Activated CD4-positive, alpha-beta memory T cell treated with anti-CD3 and anti-CD28 coated beads, Interleukin-2, amount 10 ng/mL, durations not matched to agents 7 days and 5 days (primary cell): ENCODE data around the gene ZNF638. TPM values are rescaled to one million over a fixed set of nuclear protein-coding genes. Genes with fewer than 3 reads are reported as not detected.

Experiments used
- CTCF ChIA-PET: fragments of 350-600 bp; sonication (Branson Sonifier 250); formaldehyde crosslinking; loops from one replicate; lab custom pipeline; 2021; ENCODE audit warnings: antibody characterized with exemption, inconsistent platforms; lab: Charles Lee
- POLR2A ChIA-PET: fragments of 350-600 bp; sonication (Branson Sonifier 250); formaldehyde crosslinking; loops from one replicate; lab custom pipeline; 2021; ENCODE audit warnings: antibody characterized with exemption; lab: Charles Lee
- DNase-seq: peaks from one replicate; pipeline ENCODE4 v3.0.0-alpha.2; 2020
- H3K27ac Mint-ChIP-seq: one replicate; pipeline ENCODE4 v1.8.0; 2021; ENCODE audit warnings: mild to moderate bottlenecking, mixed read lengths
- H3K27me3 Mint-ChIP-seq: one replicate; pipeline ENCODE4 v1.8.0; 2021; ENCODE audit warnings: mixed read lengths
- H3K36me3 Mint-ChIP-seq: one replicate; pipeline ENCODE4 v1.8.0; 2021; ENCODE audit warnings: low read depth, mixed read lengths
- H3K4me1 Mint-ChIP-seq: one replicate; pipeline ENCODE4 v1.8.0; 2021; ENCODE audit warnings: mixed read lengths
- H3K4me3 Mint-ChIP-seq: one replicate; pipeline ENCODE4 v1.8.0; 2021; ENCODE audit warnings: mild to moderate bottlenecking, mixed read lengths
- H3K9me3 Mint-ChIP-seq: one replicate; pipeline ENCODE4 v1.8.0; 2021; ENCODE audit warnings: mixed read lengths
- total RNA-seq, 2 experiments: library from RNA; stranded (reverse); gene quantifications; one replicate each; pipeline ENCODE4 v1.2.3, GENCODE V29; 2021

ZNF638 gene
- total RNA-seq, 2 experiments from 2014 or later = 78.6 to 79.3 TPM

GRCh38 chr2:71453404-71454220 is 122.0 kb downstream of the ZNF638 start, which contains the start of gene DYSF:
Gene DYSF (plus strand): TSS chr2:71453561.
- ChIA-PET POLR2A (no interaction called here), CTCF (interaction anchor here (1.0 kb wide), 1 partner anchor 8 kb away, joined by 3 read pairs; no protein-coding TSS in a partner anchor)
- DNase-seq = no peak
- Mint-ChIP-seq H3K9me3 (no peaks in the 10 kb centered on the region), H3K27ac (no peak within 1 kb of the TSS), H3K27me3 (peaks cover 53% of the 10 kb centered on the region), H3K36me3 (no peaks in the 10 kb centered on the region), H3K4me3 (no peak within 1 kb of the TSS), H3K4me1 (peaks cover 19% of the 10 kb centered on the region)

DNA sequence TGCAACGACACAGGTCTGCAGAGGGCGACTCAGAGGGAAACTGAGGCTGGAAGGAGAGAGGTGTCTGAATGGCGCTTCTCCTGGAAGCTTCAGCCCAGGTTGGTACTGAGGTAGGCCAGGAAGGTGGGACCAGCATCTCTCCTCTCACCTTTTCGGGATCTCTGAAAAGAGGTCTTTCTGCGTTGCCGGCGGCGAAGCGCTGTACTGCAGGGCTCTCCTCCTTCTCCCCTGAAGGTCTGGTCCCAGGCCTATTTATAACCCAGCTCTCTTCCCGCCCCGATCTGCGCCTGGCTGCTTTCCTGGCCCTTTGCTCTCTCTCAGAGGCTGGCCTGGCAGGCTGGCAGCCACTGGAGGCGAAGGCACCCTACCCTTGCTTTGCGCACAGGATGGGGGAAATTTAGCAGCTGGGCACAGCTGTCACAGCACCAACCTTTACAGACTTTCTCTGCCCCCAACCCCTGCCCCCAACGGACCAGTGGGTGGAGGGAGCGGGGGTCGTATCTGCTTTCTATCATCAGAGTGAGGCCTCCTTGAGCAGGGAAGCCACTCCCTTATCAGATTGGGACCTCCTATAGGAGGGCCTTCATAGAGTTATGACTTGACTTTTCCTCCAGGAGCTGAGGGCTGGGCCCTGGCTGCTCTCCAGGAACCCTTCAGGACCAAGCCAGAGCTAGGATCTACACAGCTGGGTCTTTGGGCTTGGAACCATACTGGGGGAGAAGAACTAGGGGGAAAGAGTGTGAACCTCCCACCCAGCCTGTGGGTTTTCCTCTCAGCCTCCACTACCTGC is 122.8 kb downstream of the ZNF638 start:
- H3K4me1 Mint-ChIP-seq = peaks cover 13% of the 10 kb centered on the region
- H3K36me3 Mint-ChIP-seq = no peaks in the 10 kb centered on the region
- H3K4me3 Mint-ChIP-seq = no peak overlapping the region
- peaks cover 53% of the 10 kb centered on the region for H3K27me3 Mint-ChIP-seq
- no peak for DNase-seq
- ChIA-PET POLR2A (no interaction called here), CTCF (no interaction called here)
- H3K27ac Mint-ChIP-seq = no peak overlapping the region
- H3K9me3 Mint-ChIP-seq = no peaks in the 10 kb centered on the region

GRCh38 chr2:71455011-71455740 is 123.6 kb downstream of the ZNF638 start:
- peaks cover 53% of the 10 kb centered on the region for H3K27me3 Mint-ChIP-seq
- ChIA-PET CTCF (interaction anchor here (1.2 to 3.5 kb wide), 2 partner anchors 123 to 155 kb away, joined by 4 to 10 read pairs; partner anchors contain the start of gene ZNF638), POLR2A (interaction anchor here (1.1 kb wide), 1 partner anchor 123 kb away, joined by 3 read pairs; the partner anchor contains the start of gene ZNF638)
- no peaks in the 10 kb centered on the region for H3K36me3 Mint-ChIP-seq
- no peak overlapping the region for H3K4me3 Mint-ChIP-seq
- no peak for DNase-seq
- H3K9me3 Mint-ChIP-seq = no peaks in the 10 kb centered on the region
- no peak overlapping the region for H3K27ac Mint-ChIP-seq
- peaks cover 12% of the 10 kb centered on the region for H3K4me1 Mint-ChIP-seq

GRCh38 chr2:71455741-71456569 is 124.4 kb downstream of the ZNF638 start:
- no peak overlapping the region for H3K4me3 Mint-ChIP-seq
- H3K27ac Mint-ChIP-seq = no peak overlapping the region
- H3K9me3 Mint-ChIP-seq = no peaks in the 10 kb centered on the region
- DNase-seq = no peak
- POLR2A ChIA-PET = interaction anchor here (1.1 kb wide), 1 partner anchor 124 kb away, joined by 3 read pairs; the partner anchor contains the start of gene ZNF638
- H3K4me1 Mint-ChIP-seq = peaks cover 12% of the 10 kb centered on the region
- no peaks in the 10 kb centered on the region for H3K36me3 Mint-ChIP-seq
- CTCF ChIA-PET = interaction anchor here (1.2 to 3.5 kb wide), 3 partner anchors 11 to 156 kb away, joined by 4 to 10 read pairs (median 9); partner anchors contain the start of gene ZNF638
- H3K27me3 Mint-ChIP-seq = peaks cover 51% of the 10 kb centered on the region

GRCh38 chr2:71456617-71457016 is 125.0 kb downstream of the ZNF638 start:
- no peaks in the 10 kb centered on the region for H3K9me3 Mint-ChIP-seq
- peaks cover 12% of the 10 kb centered on the region for H3K4me1 Mint-ChIP-seq
- H3K4me3 Mint-ChIP-seq = no peak overlapping the region
- H3K27me3 Mint-ChIP-seq = peaks cover 45% of the 10 kb centered on the region
- ChIA-PET POLR2A (no interaction called here), CTCF (interaction anchor here (2.1 to 3.5 kb wide), 2 partner anchors 11 to 157 kb away, joined by 9 to 10 read pairs; no protein-coding TSS in a partner anchor)
- no peak for DNase-seq
- no peak overlapping the region for H3K27ac Mint-ChIP-seq
- no peaks in the 10 kb centered on the region for H3K36me3 Mint-ChIP-seq

DNA sequence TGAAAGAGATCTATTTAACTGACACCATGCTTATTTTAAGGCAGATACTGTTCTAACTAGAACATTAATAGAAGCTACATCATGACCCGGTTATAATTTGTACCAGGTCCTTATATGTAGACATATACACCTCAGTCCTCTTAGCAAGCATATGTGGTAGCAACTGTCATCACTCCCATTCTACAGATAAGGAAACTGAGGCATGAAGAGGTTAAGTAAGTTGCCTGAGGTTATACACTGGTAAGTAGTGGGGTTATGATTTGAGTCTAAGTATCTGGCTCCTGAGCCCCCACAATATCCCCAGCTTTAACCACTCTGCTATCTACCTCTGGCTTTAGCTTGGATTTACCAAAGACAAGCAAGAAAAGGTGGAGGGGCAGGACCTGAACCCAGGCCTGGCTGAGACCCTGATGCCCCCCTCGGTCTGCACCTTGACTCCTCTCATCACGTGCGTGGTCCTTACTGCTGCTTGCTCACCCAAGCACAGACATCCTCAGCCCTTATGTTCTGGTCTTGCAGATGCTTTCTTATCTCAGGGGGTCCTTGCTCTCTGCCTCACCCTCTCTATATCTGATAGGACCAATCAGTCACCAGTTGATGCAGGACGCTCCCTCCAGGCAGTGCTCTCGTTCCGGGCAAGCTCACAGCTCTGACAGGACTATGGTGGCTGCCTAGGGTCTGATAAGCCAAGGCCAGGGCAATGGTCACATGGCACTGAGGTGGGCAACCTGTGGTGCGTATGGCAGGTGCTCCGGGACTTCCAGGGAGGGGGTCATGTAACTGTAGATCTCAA is 125.7 kb downstream of the ZNF638 start:
- Mint-ChIP-seq H3K27me3 (peaks cover 38% of the 10 kb centered on the region), H3K9me3 (no peaks in the 10 kb centered on the region), H3K4me3 (no peak overlapping the region), H3K36me3 (no peaks in the 10 kb centered on the region), H3K27ac (no peak overlapping the region), H3K4me1 (peaks cover 10% of the 10 kb centered on the region)
- POLR2A ChIA-PET = no interaction called here
- CTCF ChIA-PET = interaction anchor here (2.1 to 3.5 kb wide), 2 partner anchors 10 to 158 kb away, joined by 9 to 10 read pairs; no protein-coding TSS in a partner anchor
- no peak for DNase-seq

DNA sequence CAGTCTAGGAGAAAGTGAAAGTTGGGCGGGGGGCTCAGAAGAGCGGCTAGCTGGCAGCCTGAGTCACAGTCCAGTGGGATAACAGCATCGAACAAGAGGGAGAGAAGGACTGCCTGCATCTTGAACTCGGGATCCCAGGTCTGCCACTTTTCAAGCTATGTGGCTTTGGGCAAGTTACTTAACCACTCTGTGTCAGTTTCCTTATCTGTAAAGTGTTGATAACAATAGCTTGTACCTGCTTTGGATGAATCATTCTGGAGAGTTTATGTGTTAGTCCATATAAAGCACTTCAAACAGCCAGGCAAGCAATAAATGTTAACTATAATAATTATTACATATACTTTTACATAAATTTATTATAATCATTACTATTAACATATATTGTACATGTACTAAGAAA is 126.3 kb downstream of the ZNF638 start:
- H3K27me3 Mint-ChIP-seq = peaks cover 33% of the 10 kb centered on the region
- H3K4me3 Mint-ChIP-seq = no peak overlapping the region
- H3K9me3 Mint-ChIP-seq = no peaks in the 10 kb centered on the region

DNA sequence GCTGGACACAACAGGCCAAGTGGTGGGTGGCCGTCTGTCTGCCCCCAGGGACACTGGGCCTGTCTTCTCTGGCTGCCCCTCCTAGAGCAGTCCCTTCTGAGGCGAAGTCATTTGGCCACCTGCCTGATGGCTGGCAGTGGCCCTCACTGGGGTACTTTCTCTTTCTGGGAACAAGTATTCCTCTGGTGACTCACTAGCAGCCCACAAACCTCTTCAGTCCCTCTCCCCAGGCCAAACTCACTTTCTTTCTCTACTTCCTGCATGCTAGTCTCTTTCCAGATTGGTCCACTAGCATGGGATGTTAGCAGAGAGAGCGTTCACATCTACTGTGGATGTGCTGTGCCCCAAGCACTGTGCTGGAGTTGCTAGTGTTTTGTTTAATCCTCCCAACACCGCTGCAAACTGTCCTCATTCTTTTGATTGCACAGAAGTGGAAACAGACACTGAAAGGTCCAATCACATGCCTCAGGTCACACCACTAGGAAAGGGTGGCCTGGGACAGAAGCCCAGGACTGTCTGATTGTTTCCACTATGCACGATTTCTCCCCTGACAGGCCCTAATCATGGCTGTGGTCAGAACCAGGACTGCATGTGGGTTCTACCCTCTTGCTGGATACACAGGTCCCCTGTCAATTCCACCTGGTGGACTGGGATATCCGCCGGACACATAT is 127.0 kb downstream of the ZNF638 start:
- Mint-ChIP-seq H3K36me3 (no peaks in the 10 kb centered on the region), H3K27ac (no peak overlapping the region), H3K4me1 (no peaks in the 10 kb centered on the region), H3K27me3 (peaks cover 26% of the 10 kb centered on the region), H3K9me3 (no peaks in the 10 kb centered on the region), H3K4me3 (no peak overlapping the region)
- no peak for DNase-seq
- CTCF ChIA-PET = interaction anchor here (3.5 kb wide), 1 partner anchor 159 kb away, joined by 10 read pairs; no protein-coding TSS in a partner anchor
- POLR2A ChIA-PET = no interaction called here

More for the DNA sequence above, 126.3 kb downstream of the ZNF638 start:
- DNase-seq = no peak
- no peak overlapping the region for H3K27ac Mint-ChIP-seq
- H3K4me1 Mint-ChIP-seq = peaks cover 4% of the 10 kb centered on the region
- POLR2A ChIA-PET = no interaction called here
- CTCF ChIA-PET = interaction anchor here (2.1 to 3.5 kb wide), 2 partner anchors 9 to 158 kb away, joined by 9 to 10 read pairs; no protein-coding TSS in a partner anchor
- no peaks in the 10 kb centered on the region for H3K36me3 Mint-ChIP-seq

GRCh38 chr2:71459084-71459431 is 127.5 kb downstream of the ZNF638 start:
- Mint-ChIP-seq H3K36me3 (no peaks in the 10 kb centered on the region), H3K27me3 (peaks cover 24% of the 10 kb centered on the region), H3K4me1 (no peaks in the 10 kb centered on the region), H3K9me3 (no peaks in the 10 kb centered on the region), H3K4me3 (no peak overlapping the region), H3K27ac (no peak overlapping the region)
- DNase-seq = no peak
- POLR2A ChIA-PET = no interaction called here
- CTCF ChIA-PET = interaction anchor here (1.9 to 3.7 kb wide), 2 partner anchors 9 to 159 kb away, joined by 4 to 23 read pairs; no protein-coding TSS in a partner anchor

GRCh38 chr2:71460056-71460455 is 128.5 kb downstream of the ZNF638 start:
- peaks cover 15% of the 10 kb centered on the region for H3K27me3 Mint-ChIP-seq
- no peaks in the 10 kb centered on the region for H3K9me3 Mint-ChIP-seq
- POLR2A ChIA-PET = interaction anchor here (1.0 kb wide), 1 partner anchor 42 kb away, joined by 3 read pairs; no protein-coding TSS in a partner anchor
- no peak for DNase-seq
- no peak overlapping the region for H3K4me3 Mint-ChIP-seq
- no peak overlapping the region for H3K27ac Mint-ChIP-seq
- no peaks in the 10 kb centered on the region for H3K36me3 Mint-ChIP-seq
- CTCF ChIA-PET = interaction anchor here (0.6 to 3.7 kb wide), 8 partner anchors 10 to 176 kb away, joined by 3 to 23 read pairs (median 4); no protein-coding TSS in a partner anchor
- H3K4me1 Mint-ChIP-seq = no peaks in the 10 kb centered on the region
